NCI-H510A (cell line): Measurements from ENCODE around the gene ELMO3.

ENCODE experiments used
- DNase-seq: peaks from one replicate; lab custom pipeline; 2025; lab: John Stamatoyannopoulos, UW

Gene ELMO3

DNA sequence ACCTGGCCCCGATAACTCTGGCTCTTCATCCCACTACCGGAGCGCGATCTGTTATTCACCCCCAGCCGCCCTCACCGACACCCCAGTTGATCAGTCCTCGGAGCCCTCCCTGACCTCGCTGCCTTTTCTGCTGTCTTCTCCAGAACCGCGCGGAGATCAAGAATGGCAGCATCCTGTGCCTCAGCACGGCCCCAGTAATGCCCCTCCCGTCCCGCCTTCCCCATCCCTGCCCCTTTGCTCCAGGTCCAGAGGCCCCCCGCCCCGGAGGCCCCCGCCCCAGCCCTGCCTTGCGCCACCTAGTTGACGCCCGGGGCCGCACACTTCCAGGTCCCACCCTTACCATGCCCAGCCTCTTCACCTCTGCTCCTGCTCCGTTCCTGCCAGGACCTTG, 872 bp downstream of the ELMO3 start:
- no peak for DNase-seq

DNA sequence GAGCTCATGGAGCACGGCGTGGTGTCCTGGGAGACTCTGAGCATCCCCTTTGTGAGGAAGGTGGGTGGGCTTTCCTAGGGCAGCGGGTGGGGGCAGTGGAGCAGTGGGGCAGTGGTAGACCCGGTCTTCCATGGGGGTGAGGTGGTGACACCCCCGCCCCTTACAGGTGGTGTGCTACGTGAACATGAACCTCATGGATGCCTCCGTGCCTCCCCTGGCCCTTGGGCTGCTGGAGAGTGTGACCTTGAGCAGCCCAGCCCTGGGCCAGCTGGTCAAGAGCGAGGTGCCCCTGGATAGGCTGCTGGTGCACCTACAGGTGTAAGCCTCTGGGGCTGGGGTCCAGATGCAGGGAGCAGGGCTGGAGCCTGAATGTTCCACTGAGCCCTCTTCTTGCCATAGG, 1.6 kb downstream of the ELMO3 start:
- DNase-seq = no peak

DNA sequence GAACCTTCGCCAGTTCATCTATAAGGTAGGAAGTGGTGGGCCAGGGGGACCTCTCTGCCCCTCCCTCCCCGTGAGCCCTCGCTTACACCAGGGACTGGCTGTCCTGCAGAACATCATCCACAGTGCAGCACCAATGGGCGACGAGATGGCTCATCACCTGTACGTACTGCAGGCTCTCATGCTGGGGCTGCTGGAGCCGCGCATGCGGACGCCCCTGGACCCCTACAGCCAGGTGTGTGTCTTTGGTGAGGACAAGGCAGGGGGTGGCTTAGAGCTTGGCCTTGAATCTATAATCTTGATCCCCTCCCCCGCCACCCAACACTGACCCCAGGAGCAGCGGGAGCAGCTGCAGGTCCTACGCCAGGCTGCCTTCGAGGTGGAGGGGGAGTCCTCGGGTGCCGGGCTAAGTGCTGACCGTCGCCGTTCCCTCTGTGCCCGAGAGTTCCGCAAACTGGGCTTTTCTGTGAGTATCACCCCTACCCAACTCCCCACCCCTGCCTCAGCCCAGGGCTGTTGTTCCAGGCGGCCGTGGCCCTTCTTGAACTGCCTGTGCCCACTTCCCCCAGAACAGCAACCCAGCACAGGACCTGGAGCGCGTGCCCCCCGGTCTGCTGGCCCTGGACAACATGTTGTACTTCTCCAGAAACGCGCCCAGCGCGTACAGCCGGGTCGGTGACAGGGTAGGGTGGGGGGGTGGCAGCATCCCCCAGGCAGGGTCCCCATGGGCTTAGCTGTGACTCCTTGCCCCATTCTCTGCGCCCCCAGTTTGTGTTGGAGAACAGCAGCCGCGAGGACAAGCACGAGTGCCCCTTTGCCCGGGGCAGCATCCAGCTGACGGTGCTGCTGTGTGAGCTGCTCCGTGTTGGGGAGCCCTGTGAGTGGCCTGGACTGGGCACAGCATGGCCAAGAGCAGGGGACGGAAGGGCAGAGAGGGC, 2.7 kb downstream of the ELMO3 start:
- DNase-seq = no peak

DNA sequence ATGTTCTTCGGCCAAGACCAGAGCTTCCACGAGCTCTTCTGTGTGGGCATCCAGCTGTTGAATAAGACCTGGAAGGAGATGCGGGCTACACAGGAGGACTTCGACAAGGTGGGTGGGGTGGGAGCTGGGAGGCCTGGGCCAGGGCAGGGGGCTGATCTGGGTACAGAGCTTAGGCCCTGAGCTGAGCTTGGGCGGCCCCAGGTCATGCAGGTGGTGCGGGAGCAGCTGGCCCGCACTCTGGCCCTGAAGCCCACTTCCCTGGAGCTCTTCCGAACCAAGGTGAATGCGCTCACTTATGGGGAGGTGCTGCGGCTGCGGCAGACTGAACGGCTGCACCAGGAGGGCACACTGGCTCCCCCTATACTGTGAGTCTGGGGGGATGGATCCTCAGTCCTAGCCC, 3.5 kb downstream of the ELMO3 start:
- DNase-seq = no peak

DNA sequence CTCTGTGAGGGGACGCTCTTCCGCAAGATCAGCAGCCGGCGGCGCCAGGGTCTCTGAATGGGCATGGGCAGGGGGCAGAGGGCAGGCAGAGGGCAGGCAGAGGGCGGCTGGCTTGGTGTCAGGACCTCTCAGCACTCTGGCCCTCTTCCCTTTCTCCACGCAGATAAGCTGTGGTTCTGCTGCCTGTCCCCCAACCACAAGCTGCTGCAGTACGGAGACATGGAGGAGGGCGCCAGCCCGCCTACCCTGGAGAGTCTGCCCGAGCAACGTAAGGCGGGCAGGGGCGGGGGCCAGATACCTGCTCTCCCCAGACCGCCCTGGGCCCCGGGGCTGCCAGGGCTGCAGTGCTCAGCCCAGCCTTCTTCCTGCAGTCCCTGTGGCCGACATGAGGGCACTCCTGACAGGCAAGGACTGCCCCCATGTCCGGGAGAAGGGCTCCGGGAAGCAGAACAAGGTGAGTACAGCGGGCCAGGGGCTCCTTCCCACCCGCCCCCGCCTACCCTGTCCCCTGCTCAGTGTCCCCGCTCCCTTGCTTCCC, 4.1 kb downstream of the ELMO3 start:
- DNase-seq = no peak

DNA sequence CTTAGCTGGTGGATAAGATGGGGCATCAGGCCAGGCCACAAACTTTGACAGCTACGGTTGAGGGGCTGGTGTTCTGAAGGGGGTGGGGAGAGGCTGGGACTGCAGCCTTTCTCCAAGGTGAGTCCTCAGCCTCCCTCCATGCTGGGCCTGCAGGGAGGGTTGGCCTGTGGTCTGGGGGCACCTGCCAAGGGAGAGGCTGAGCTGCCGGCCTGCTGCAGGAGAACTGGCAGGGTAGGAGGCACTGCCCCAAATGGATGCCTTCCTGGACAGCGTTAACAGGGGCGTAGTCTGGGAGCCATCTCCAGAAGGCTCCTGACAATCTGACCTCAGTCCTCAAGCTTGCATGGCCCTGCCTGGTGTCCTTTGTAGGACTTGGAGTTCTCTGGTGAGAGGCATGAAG, 5.1 kb downstream of the ELMO3 start:
- no peak for DNase-seq

DNA sequence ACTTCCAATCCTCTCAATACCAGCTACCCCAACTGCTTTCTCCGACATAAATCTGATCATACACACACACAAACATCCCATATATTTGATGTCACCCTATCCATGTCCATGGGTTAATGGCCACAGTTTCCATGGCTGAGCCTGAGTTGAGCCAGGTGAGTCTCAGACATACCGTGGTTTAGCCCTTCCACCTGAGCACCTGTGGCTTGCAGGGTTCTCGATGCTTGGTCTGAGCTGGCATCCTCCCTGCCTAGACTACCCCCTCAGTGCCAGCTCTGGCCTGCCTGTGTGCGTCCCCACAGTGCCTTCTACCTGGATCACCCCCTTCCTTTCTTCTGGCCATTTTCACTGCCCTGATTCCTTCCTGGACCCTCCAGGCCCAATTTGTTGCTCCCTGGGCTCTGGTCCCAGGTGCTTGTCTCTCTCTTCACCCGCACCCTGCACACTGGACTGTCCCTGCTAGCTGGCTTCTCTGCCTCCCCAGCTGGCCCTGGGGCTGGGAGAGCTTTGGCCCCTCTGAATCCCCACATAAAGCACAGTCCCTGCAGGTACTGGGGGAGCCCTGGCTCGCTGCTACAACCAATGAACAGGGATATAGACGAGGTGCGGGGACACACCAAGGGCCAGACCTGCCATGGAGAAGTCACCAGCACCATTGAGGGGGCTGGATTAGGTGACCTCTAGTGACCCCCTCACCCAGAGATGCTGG, 7.4 kb downstream of the ELMO3 start:
- no peak for DNase-seq

DNA sequence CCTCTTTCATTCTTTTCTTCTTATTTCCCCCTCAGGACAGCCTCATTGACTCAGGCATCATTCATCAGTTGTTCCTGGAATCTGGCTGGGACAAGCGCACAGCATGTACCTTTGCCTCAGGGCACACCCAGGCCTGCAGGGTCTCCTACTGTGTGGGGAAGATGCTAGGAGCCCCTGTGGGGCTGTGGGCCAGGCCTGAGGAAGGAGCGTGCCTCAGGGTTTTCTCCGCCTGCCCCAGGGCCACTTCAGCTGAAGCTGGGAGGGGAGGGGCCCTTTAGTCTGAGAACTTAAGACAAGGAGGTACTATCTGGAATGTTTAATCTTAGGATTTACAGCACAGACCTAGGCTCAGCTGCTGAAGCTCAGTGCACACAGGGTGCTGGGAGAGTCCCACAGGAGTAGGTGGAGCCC, 7.9 kb downstream of the ELMO3 start:
- DNase-seq = no peak

DNA sequence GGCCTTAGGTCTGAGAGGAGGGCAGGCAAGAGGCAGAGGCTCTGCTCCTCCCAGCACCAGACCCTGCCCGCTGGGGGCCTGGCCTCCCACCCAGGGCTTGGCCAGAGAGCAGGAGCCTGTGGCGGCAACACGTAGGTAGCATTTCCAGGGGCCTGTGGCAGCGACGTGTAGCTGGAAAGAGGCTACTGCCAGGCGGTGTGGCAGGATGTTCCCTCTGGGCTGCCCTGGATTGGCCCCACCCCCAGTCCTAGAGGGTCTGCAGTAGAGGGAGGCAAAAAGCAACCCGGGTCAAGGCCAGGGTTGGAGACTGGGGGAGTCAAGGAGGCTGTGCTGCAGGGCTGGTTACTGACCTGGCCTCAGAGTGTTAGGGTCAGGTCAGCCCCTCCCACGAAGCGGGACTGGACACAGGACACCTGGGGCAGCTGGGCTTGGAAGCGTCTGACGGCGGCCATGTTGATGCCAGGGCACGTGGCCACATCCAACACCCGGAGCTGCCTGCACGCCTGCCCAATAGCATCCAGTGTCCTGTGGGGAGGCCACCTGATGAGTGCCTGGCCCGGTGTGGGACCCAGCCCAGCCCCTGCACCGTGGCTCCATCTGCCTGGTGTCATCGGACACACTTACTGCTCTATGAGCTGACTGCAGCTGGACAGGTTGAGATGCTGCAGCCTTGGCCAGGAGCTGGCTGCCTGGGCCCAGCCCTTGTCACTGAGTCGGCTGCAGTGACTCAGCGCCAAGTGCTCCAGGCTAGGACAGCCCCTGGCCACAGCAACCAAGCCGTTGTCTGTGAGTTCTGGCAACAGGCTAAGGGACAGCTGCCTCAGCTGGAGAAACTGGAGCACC, 8.5 kb downstream of the ELMO3 start:
- DNase-seq = no peak

DNA sequence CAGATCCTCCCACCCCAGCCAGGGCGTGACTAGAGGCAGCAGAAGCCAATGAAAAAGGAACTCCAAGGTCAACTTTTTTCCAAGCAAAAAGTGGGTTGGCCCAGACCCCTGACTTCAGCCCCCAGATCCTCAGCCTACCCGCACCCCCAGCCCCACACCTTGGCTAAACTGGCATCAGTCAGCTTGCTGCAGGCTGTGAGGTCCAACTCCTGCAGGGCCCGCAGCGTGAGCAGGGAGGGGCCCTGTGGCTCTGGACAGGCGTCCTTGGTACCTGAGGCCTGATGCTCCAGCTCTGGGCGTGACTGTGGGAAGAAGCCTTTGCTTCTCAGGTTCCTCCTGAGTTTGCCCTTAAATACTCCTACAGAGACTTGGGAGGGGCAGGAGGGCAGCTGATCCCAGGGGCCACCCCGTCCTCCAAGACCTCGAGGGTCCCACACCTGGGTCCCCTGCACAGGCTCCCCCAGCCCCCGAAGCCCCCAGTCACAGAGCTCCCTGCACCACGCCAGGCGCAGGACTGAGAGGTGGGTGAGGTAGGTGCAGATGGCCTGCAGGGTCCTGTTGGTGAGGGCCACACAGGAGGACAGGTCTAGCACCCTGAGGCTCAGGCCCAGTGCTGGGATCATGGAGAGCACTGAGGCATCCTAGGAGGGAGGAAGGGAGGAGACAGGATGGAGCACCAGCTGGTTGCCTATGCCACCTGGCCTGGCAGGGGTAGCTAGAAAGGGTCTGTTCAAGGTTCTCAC, 9.4 kb downstream of the ELMO3 start:
- DNase-seq = no peak

DNA sequence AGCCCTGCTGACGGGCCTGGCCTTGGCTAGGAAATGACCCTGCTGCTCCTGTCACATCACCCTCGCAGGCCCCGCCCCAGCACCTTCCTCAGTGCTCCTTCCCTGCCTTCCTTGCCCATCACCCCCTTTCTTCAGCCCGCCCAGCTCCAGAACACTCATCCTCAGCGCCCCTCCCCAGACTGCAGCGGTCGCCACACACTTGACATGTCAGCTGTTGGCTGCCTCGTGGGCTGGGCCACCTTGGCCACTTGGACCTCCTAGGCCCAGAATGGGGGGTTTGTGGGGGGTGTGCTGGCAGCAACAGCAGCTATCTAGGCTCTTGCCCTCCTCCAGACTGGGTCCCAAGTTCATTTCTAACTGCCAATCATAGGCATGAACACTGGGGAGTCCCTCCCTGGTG, 10.6 kb downstream of the ELMO3 start:
- no peak for DNase-seq

DNA sequence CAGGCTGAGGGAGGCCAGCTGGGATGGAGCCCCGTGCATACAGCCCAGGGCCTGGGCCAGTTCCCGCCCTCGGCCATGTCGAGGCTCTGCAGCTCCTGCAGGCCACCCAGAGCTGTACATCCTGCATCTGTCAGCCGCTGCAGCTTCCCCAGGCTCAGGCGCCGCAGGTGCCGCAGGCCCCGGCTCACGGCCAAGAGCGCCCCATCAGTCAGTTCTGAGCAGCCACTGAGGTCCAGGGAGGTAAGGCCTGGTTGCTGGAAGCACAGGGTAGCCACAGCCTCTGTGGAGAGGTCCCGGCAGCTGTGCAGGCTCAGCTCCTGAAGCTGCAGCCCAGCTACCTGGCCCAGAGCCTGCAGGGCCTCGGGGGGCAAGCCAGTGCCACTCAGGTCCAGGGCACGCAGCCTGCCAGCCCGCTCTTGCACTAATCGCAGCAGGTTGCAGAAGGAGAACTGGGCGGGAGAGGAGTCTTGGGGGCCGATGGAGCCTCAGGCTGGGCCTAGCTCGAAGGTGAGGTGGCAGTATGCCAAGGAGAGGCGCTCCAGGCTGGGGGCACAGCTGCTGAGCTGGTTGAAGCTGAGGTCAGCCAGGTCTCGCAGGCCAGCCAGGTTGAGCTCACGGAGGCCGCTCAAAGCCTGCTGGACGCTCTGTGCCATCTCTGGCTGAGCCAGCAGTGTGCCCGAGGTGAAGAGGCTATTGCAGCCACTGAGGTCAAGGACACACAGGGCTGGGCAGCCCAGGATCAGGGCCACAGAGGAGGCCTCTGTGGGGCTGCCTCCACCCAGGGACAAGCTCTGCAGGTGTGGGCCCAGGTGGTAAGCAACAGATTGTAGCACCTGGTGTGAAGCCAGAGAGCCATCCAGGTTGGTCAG, 11.4 kb downstream of the ELMO3 start:
- no peak for DNase-seq

DNA sequence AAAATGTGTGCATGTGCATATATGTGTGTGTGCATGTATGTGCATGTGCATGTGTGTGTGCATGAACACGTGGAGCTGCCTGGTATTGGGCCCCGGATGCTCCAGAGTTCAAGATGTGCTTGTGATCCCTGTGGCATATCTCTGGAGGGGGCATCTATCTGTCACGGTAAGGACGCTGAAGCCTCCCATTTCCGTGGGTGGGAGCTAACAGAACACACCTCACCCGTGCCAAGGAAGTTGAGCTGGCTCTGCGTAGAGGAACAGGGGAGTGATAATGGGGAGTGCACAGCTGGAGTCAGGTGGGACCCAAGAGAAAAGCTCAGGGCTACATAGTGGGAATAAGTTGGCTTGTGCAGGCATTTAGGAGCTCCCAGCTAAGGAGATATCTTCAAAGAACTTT, 12.7 kb downstream of the ELMO3 start:
- no peak for DNase-seq

DNA sequence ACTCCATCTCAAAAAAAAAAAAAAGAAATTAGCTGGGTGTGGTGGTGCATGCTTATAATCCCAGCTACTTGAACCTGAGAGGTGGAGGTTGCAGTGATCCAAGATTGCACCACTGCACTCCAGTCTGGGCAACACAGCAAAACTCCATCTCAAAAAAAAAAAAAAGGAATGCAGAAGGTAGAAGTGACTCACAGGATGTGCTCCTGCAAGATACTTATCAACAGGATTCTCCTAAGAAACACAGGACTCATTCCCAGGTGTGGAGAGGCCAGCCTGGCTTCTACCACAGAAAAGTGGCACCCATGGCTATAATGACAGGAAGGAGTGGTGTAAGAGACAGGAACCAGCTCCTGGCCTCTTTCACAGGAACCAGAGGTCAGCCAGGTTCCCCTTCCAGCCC, 13.8 kb downstream of the ELMO3 start:
- no peak for DNase-seq

DNA sequence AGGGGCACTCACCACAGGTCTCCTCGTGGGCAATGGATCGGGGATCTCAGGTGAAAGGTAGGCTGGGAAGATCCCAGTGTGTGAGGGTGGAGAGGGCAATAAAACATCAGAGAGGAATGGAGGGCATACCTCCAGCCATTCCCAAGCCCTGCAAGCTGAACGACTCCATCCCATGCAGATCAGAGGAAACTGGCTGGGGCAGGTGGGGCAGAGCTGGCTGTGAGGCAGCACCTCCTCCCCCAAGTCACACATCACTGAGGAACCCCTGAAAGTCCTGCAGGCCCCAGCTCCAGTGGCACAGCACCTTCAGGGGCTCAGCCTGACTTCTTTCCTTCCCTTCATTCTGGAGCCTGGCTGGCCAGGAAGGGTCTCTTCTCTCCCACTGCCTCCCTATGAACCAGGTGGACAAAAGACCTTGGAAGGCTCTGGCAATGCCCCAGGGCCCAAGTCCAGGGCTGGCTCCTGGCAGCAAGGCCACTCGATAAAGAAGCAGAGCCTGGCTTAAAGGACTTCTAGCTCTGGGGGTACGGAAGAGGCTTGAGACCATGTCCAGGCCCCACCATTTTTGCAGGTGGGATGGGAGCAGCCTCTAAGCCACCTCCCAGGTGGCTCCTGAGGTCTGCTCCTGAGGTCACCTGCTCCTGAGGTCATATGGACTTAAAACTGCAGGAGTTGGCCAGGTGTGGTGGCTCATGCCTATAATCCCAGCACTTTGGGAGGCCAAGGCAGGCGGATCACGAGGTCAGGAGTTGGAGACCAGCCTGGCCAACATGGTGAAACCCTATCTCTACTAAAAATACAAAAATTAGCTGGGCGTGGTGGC, 14.5 kb downstream of the ELMO3 start:
- no peak for DNase-seq

DNA sequence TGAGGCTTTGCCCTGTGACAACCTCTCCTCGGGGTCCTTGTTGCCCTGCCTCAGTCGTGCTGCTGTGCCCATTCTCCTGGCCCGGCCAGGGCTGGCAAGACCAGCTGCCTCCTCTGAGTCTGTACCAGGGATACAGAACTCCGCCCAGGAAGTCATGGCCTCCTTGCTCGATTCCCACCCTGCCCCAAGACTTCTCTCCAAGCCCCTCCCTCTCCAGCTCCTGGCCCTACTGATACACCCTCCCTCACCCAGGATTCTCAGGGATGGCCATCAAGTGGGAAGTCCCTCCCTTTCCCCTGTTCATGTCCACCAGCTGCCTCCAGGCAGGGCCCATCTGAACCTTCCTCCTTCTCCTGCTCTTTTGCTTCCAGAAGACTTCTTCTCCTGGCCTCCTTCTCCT, 16.8 kb downstream of the ELMO3 start:
- no peak for DNase-seq

DNA sequence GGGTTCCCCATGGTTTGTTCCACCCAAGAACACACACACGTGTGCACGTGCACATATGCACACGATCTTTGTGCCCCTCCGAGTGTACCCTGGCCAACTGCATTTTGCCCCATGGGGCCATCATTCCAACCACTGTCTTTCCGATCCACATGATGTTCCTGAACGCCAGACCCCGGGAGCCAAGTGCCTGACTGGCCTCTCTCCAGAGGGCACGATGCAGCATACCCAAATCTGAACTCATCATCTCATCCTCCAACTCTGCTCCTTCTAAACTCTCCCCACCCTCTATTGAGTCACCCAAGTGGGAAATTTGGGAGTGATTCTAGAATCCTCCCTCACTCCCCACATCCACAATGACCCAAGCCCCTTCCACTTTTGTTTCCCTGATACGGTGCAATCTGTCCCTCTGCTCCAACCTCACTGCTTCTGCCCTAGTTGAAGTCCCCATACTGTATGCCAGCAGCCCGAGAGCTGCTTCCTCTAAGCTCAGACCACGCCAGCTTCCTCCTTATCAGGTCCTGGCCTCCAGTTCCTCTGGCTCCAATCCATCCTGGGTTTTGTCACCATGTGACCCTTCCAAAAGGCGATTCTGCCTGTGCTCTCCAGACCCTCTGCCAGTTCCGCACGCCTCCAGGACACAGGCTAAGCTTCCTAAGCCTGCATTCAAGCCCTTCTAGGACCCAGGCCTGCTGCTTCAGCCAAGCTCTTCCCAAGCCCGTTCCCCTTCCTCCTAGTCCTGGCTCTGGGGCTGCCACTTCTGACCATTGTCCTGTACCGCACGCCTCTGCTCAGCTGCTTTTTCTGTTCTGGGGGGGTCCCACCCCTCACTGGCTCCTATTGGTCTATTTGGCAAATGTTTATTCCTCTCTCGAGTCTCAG, 17.9 kb downstream of the ELMO3 start:
- no peak for DNase-seq

DNA sequence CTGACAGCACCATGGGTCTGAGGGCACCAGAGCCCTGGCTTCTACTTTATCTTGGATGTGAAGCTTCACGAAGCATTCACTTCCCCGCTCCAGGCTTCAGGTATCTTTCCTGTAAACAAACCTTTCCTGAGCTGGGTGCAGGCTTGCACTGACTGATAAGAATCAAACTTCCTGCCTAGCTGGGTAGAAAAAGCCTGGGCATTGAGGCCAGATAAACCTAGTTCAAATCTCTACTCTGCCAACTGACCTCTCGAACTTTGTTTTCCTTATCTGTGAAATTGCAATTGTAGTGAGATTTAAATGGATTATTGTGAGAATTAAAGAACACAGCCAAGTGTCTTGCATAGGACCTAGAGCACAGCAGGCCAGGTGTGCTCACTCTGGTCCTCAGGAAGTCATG, 25.1 kb downstream of the ELMO3 start:
- no peak for DNase-seq
